ENCODE data around the gene SCEL.

Gene SCEL, protein sequence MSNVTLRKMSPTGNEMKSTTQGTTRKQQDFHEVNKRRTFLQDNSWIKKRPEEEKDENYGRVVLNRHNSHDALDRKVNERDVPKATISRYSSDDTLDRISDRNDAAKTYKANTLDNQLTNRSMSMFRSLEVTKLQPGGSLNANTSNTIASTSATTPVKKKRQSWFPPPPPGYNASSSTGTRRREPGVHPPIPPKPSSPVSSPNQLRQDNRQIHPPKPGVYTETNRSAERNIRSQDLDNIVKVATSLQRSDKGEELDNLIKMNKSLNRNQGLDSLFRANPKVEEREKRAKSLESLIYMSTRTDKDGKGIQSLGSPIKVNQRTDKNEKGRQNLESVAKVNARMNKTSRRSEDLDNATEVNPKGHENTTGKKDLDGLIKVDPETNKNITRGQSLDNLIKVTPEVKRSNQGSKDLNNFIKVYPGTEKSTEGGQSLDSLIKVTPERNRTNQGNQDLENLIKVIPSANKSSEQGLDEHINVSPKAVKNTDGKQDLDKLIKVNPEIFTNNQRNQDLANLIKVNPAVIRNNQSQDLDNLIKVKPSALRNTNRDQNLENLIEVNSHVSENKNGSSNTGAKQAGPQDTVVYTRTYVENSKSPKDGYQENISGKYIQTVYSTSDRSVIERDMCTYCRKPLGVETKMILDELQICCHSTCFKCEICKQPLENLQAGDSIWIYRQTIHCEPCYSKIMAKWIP

GRCh38 chr13:77535448-77535847, at the start of gene SCEL:
Gene SCEL (plus strand): TSS chr13:77535706. CDS start chr13:77555876, 20,170 bp downstream.
- Histone ChIP-seq H3K4me1 (ENCODE audit: control insufficient read depth, insufficient read depth, low read length) (no peaks in the 10 kb centered on the region), H3K27me3 (ENCODE audit: control insufficient read depth in 1 of 2, insufficient read depth in 2 of 2, low read length in 2 of 2) (peaks cover 0 to 3% of the 10 kb centered on the region in 2 donors), H3K4me3 (ENCODE audit: low read length in 2 of 2) (no peak within 1 kb of the TSS), H3K36me3 (ENCODE audit: control insufficient read depth in 2 of 2, insufficient read depth in 2 of 2, low read length in 2 of 2) (no peaks in the 10 kb centered on the region), H3K9ac (ENCODE audit: low read length in 2 of 2) (no peak within 1 kb of the TSS), H3K27ac (ENCODE audit: low read length) (no peak within 1 kb of the TSS), H3K9me3 (ENCODE audit: control insufficient read depth in 2 of 2, low read length in 2 of 2) (no peaks in the 10 kb centered on the region)

DNA sequence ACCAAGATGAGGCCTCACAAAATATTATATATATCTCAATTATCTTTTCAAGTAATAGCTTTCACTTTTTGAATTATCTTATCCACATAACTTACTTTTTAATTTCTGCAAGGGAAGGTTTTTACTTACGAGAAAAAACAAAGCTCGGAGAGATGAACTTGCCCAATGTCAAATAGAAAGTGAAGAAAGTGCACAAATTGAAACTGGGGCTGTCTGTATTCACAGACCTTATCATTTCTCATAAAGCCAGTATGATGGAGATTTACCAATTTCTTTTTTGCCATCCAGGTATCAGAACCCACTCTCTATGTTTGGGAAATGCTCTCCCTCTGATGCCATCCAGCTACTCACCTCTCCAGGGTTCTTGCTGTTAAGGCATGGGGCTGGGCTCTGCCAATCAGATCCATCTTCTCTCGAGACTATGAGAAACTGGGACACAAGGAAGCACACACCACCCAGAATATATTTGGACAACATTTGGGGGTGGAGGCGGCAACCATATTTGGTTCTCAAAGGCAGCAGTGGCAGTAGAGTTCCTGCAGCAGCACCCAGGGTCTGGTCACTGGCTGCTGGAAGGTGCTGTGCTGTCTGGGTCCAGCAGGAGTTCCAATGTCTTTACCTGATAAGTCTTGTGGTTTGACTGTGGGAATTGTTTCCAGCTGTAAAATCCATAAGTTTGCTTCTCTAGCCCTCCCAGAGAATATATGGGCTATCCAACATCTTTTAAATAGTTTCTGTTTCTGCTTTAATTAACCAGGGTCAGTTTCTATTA, 45.8 kb upstream of the SCEL start:
- Histone ChIP-seq H3K27me3 (ENCODE audit: control insufficient read depth in 1 of 2, insufficient read depth in 2 of 2, low read length in 2 of 2) (no peaks in the 10 kb centered on the region), H3K4me1 (ENCODE audit: control insufficient read depth, insufficient read depth, low read length) (no peaks in the 10 kb centered on the region)

GRCh38 chr13:77492982-77493381, 42.5 kb upstream of the SCEL start:
- Histone ChIP-seq H3K27ac (ENCODE audit: low read length) (no peak overlapping the region), H3K36me3 (ENCODE audit: control insufficient read depth in 2 of 2, insufficient read depth in 2 of 2, low read length in 2 of 2) (no peaks in the 10 kb centered on the region), H3K27me3 (ENCODE audit: control insufficient read depth in 1 of 2, insufficient read depth in 2 of 2, low read length in 2 of 2) (no peaks in the 10 kb centered on the region), H3K4me3 (ENCODE audit: low read length in 2 of 2) (no peak overlapping the region), H3K9me3 (ENCODE audit: control insufficient read depth in 2 of 2, low read length in 2 of 2) (no peaks in the 10 kb centered on the region), H3K4me1 (ENCODE audit: control insufficient read depth, insufficient read depth, low read length) (no peaks in the 10 kb centered on the region), H3K9ac (ENCODE audit: low read length in 2 of 2) (no peak overlapping the region)

More for the DNA sequence above, 45.8 kb upstream of the SCEL start:
- no peaks in the 10 kb centered on the region for H3K9me3 ChIP-seq (ENCODE audit: control insufficient read depth in 2 of 2, low read length in 2 of 2)
- no peak overlapping the region for H3K9ac ChIP-seq (ENCODE audit: low read length in 2 of 2)
- no peak overlapping the region for H3K27ac ChIP-seq (ENCODE audit: low read length)
- no peaks in the 10 kb centered on the region for H3K36me3 ChIP-seq (ENCODE audit: control insufficient read depth in 2 of 2, insufficient read depth in 2 of 2, low read length in 2 of 2)
- no peak overlapping the region for H3K4me3 ChIP-seq (ENCODE audit: low read length in 2 of 2)

GRCh38 chr13:77494226-77494625, 41.3 kb upstream of the SCEL start:
- Histone ChIP-seq H3K4me1 (ENCODE audit: control insufficient read depth, insufficient read depth, low read length) (no peaks in the 10 kb centered on the region), H3K27me3 (ENCODE audit: control insufficient read depth in 1 of 2, insufficient read depth in 2 of 2, low read length in 2 of 2) (no peaks in the 10 kb centered on the region), H3K27ac (ENCODE audit: low read length) (no peak overlapping the region)

DNA sequence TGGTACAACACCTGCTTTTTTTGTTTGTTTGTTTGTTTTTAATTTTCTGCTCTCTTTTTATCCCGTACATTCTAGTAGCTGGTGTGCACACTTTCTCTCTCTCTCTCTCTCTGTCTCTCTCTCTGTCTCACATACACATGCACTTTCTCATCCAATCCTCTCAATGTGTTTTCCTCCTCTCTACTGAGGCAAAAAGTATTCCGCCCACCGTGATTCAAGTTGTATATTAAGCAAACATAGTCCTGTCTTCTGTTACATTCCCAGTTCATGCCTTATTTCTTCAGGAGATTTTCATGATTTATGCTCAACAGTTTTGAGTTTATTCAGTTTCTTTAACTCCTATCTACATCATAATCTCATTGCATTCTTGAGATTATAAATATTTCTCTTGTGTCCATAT, 38.2 kb upstream of the SCEL start:
- no peaks in the 10 kb centered on the region for H3K36me3 ChIP-seq (ENCODE audit: control insufficient read depth in 2 of 2, insufficient read depth in 2 of 2, low read length in 2 of 2)
- H3K27me3 ChIP-seq (ENCODE audit: control insufficient read depth in 1 of 2, insufficient read depth in 2 of 2, low read length in 2 of 2): no peaks in the 10 kb centered on the region
- no peak overlapping the region for H3K27ac ChIP-seq (ENCODE audit: low read length)
- no peaks in the 10 kb centered on the region for H3K4me1 ChIP-seq (ENCODE audit: control insufficient read depth, insufficient read depth, low read length)
- no peaks in the 10 kb centered on the region for H3K9me3 ChIP-seq (ENCODE audit: control insufficient read depth in 2 of 2, low read length in 2 of 2)
- no peak overlapping the region for H3K4me3 ChIP-seq (ENCODE audit: low read length in 2 of 2)
- H3K9ac ChIP-seq (ENCODE audit: low read length in 2 of 2): no peak overlapping the region

More at GRCh38 chr13:77494226-77494625, 41.3 kb upstream of the SCEL start:
- no peaks in the 10 kb centered on the region for H3K9me3 ChIP-seq (ENCODE audit: control insufficient read depth in 2 of 2, low read length in 2 of 2)
- no peaks in the 10 kb centered on the region for H3K36me3 ChIP-seq (ENCODE audit: control insufficient read depth in 2 of 2, insufficient read depth in 2 of 2, low read length in 2 of 2)
- H3K4me3 ChIP-seq (ENCODE audit: low read length in 2 of 2): no peak overlapping the region
- no peak overlapping the region for H3K9ac ChIP-seq (ENCODE audit: low read length in 2 of 2)

- no peaks in the 10 kb centered on the region for H3K27me3 ChIP-seq (ENCODE audit: control insufficient read depth in 1 of 2, insufficient read depth in 2 of 2, low read length in 2 of 2)
- no peak overlapping the region for H3K4me3 ChIP-seq (ENCODE audit: low read length in 2 of 2)
- no peaks in the 10 kb centered on the region for H3K36me3 ChIP-seq (ENCODE audit: control insufficient read depth in 2 of 2, insufficient read depth in 2 of 2, low read length in 2 of 2)
- no peak overlapping the region for H3K27ac ChIP-seq (ENCODE audit: low read length)
- no peak overlapping the region for H3K9ac ChIP-seq (ENCODE audit: low read length in 2 of 2)
- no peaks in the 10 kb centered on the region for H3K4me1 ChIP-seq (ENCODE audit: control insufficient read depth, insufficient read depth, low read length)
- H3K9me3 ChIP-seq (ENCODE audit: control insufficient read depth in 2 of 2, low read length in 2 of 2): no peaks in the 10 kb centered on the region
Observed at GRCh38 chr13:77497835-77498234, 37.7 kb upstream of the SCEL start.

DNA sequence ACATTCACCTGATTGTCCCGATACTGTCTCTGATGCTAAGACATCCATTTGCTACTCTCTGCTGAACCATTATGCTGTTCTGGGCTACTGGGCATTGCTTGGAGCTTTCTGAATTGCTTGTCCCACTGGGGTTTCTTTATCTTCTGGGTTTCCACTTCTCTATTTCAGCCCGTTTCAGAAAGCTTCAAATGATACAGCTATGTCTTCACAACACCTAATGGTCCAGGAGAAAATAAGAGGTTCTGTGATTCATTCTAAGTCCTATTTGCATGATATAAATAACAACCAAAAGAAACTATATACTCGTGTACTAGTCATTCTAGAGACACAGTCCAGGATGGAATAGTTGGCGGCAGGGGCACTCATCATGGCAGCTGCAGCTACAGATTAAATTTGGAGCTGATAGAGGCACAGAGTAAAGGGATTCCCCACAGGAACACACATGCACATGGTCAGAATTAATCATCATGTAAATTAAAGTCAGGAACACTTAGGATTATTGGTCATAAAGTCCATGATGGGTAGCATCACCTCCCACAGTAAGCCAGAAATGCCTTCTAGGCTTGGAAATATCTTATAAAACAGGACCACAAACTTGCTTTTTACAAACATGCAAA, 33.3 kb upstream of the SCEL start:
- H3K9ac ChIP-seq (ENCODE audit: low read length in 2 of 2): no peak overlapping the region
- no peaks in the 10 kb centered on the region for H3K9me3 ChIP-seq (ENCODE audit: control insufficient read depth in 2 of 2, low read length in 2 of 2)
- H3K27me3 ChIP-seq (ENCODE audit: control insufficient read depth in 1 of 2, insufficient read depth in 2 of 2, low read length in 2 of 2): no peaks in the 10 kb centered on the region
- H3K27ac ChIP-seq (ENCODE audit: low read length): no peak overlapping the region
- H3K36me3 ChIP-seq (ENCODE audit: control insufficient read depth in 2 of 2, insufficient read depth in 2 of 2, low read length in 2 of 2): no peaks in the 10 kb centered on the region
- H3K4me1 ChIP-seq (ENCODE audit: control insufficient read depth, insufficient read depth, low read length): no peaks in the 10 kb centered on the region
- H3K4me3 ChIP-seq (ENCODE audit: low read length in 2 of 2): no peak overlapping the region

- Histone ChIP-seq H3K27me3 (ENCODE audit: control insufficient read depth in 1 of 2, insufficient read depth in 2 of 2, low read length in 2 of 2) (no peaks in the 10 kb centered on the region), H3K9ac (ENCODE audit: low read length in 2 of 2) (no peak overlapping the region), H3K4me1 (ENCODE audit: control insufficient read depth, insufficient read depth, low read length) (no peaks in the 10 kb centered on the region), H3K27ac (ENCODE audit: low read length) (no peak overlapping the region), H3K4me3 (ENCODE audit: low read length in 2 of 2) (no peak overlapping the region), H3K9me3 (ENCODE audit: control insufficient read depth in 2 of 2, low read length in 2 of 2) (no peaks in the 10 kb centered on the region), H3K36me3 (ENCODE audit: control insufficient read depth in 2 of 2, insufficient read depth in 2 of 2, low read length in 2 of 2) (no peaks in the 10 kb centered on the region)
Observed at GRCh38 chr13:77503398-77503797, 32.1 kb upstream of the SCEL start.

DNA sequence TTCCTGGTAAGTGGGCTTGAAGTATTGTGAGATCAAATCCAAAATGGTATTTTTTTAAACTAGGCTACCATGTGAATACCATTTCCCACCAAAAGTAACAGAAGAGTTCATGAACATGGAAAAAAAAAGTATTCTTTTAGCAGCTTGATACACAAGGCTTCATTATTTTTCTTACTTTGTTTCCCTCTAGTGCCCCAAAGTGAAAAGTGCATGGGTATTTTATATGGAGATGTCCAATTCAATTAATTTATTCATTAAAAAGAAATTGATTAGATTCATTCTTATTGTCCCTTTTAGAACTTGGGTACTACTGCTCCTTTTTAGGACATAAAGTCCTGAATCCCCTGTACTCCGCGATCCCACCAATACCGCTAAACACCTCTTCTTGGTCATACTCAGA, 28.6 kb upstream of the SCEL start:
- Histone ChIP-seq H3K27me3 (ENCODE audit: control insufficient read depth in 1 of 2, insufficient read depth in 2 of 2, low read length in 2 of 2) (no peaks in the 10 kb centered on the region), H3K9me3 (ENCODE audit: control insufficient read depth in 2 of 2, low read length in 2 of 2) (no peaks in the 10 kb centered on the region), H3K4me3 (ENCODE audit: low read length in 2 of 2) (no peak overlapping the region), H3K9ac (ENCODE audit: low read length in 2 of 2) (no peak overlapping the region), H3K27ac (ENCODE audit: low read length) (no peak overlapping the region), H3K4me1 (ENCODE audit: control insufficient read depth, insufficient read depth, low read length) (no peaks in the 10 kb centered on the region), H3K36me3 (ENCODE audit: control insufficient read depth in 2 of 2, insufficient read depth in 2 of 2, low read length in 2 of 2) (no peaks in the 10 kb centered on the region)

- Histone ChIP-seq H3K36me3 (ENCODE audit: control insufficient read depth in 2 of 2, insufficient read depth in 2 of 2, low read length in 2 of 2) (no peaks in the 10 kb centered on the region), H3K27ac (ENCODE audit: low read length) (no peak overlapping the region), H3K9ac (ENCODE audit: low read length in 2 of 2) (no peak overlapping the region), H3K4me1 (ENCODE audit: control insufficient read depth, insufficient read depth, low read length) (no peaks in the 10 kb centered on the region), H3K9me3 (ENCODE audit: control insufficient read depth in 2 of 2, low read length in 2 of 2) (no peaks in the 10 kb centered on the region), H3K27me3 (ENCODE audit: control insufficient read depth in 1 of 2, insufficient read depth in 2 of 2, low read length in 2 of 2) (no peaks in the 10 kb centered on the region), H3K4me3 (ENCODE audit: low read length in 2 of 2) (no peak overlapping the region)
Observed at GRCh38 chr13:77507931-77508776, 27.4 kb upstream of the SCEL start.
